HG02642 (cell line): ENCODE data around the gene EHMT1.
A peak's percentile ranks its signal among the peaks of the same experiment; 100 is the strongest.
"Not testable (repeated sequence)": the region's sequence is repeated elsewhere in the genome, so short reads cannot be mapped to it uniquely, and the experiment has no call there.

Experiments
- ATAC-seq: cut with Tn5 transposase; IDR thresholded peaks from one replicate; pipeline ENCODE4 v1.9.1; 2021; ENCODE audit warnings: mild to moderate bottlenecking; ENCODE audit not compliant: unreplicated experiment, poor library complexity

The EHMT1 gene

DNA sequence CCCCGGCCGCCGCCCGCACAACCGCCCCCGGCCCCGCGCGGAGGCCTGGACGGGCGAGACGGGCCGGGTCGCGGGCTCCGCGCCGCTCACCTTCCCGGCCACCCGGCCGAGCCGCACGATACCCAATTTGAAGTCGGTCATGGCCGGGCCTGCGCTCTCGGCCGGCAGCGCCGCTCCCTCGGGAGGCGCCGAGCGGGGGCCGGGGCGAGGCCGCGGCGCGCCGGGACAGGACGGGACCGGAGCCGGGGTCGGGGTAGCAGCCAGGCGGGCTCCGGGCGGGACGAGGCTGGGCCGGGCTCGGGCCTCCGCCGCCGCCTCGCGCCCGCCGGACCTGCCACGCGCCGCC lies 28.7 kb upstream of the EHMT1 start:
- no peak for ATAC-seq

DNA sequence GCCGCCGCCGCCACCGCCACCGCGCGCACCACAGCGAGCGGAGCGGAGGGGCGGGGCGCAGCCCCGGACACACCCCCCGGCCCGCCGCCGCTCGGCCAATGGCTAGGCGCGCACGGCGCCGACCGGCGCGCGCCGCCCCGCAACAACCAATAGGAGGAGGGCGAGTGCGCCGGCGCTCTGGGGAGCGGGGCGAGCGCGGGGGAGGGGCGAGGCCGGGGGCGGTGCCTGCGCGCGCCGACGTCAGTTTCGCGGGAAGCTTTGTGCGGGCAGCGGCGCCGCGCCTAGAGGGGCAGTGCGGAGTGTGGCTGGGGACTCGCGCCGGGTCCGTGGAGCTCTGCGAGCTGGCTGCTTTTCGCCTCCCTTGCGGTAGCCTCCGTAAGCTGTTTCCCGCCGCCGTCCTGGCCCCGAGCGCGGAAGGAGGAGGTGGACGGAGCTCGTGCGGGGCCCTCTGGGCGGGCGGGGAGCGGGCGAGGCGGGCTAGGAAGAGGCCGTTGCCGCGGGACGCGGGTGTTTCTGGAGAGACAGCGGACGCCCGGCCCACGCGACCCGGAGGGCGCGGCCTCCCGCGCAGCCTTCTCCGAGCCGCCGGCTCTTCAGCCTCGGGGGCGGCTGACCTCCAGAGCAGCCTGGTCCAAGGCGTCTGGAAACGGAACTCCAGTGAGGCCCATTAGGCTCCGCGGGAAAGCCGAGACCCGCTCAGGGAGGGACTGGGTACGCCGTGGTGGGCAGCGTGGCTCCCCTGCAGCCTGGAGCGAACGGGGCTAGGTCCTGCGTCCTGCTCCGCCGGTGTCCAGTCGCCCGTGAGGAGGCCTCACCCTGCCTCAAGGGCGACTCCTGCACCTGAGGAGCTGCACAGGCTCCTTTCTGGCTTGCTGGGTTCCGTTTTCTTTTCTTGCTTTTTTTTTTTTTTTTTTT lies 28.1 kb upstream of the EHMT1 start, which contains the start of gene ZMYND19:
Gene ZMYND19 (minus strand): TSS at position 44 of the 915 bp plus-strand sequence. CDS start 249 bp downstream, outside the sequence.
- peak; percentile 88 for ATAC-seq

DNA sequence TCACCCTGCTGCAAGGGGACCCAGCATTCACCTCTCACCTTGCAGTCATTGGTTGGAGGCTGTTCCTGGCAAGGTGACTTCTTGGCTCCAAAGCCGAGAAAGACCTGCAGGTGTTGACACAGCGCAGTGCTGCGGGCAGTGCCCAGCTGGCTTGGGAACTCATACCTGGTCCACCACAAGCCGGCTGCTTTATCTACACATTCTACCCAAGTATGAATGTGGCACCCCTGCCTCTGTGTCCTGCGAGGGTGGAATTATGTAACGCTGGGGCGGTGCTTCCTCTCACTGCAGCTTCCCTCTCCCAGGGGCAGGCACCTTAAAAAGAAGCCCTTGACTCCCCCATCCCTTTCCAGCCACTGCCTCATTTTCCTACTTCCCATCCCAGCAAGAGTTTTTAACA lies 26.0 kb upstream of the EHMT1 start:
- ATAC-seq, result no peak

DNA sequence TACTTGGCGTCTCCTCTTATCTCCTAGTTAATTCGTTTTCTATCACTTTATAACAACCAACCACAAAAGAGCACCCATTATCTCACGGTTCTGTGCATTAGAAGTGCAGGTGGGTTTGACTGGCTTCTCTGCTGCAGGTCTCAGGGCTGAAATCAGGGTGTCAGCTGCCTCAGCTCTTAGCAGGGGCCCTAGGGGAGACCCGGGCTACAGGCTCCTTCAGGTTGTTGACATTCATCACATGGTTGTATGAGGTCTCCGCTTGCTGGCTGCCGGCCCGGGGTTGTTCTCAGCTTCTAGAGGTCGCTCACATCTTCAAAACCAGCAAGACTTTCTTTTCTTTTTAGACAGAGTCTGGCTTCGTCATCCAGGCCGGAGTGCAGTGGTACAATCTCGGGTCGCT lies 25.6 kb upstream of the EHMT1 start:
- no peak for ATAC-seq

DNA sequence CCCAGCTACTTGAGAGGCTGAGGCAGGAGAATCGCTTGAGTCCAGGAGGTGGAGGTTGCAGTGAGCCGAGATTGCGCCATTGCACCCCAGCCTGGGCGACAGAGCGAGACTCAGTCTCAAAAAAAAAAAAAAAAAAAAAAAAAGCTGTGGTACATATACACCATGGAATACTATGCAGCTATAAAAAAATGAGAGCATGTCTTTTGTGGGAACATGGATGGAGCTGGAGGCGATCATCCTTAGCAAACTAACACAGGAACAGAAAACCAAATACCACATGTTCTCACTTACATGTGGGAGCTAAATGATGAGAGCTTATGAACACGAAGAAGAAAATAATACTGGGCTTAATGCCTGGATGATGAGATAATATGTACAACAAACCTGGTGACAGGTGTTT lies 22.2 kb upstream of the EHMT1 start:
- not testable (repeated sequence) for ATAC-seq

DNA sequence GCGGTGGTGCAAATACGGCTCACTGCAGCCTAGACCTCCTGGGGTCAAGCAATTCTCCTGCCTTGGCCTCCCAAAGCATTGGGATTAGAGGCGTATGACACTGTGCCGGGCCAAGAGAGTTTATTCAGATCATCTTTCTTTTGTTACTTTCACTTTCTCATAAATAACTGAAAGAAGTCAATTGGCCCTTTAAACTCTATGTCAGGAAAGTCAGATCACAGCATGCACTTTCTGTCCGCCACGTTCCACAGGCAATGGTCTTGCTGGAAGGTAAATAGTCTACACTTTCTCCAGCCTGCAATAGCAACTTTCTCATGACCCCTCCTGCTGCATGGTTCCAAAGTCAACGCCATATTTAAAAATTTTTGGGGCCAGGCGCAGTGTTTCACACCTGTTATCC lies 19.9 kb upstream of the EHMT1 start:
- ATAC-seq, result no peak

DNA sequence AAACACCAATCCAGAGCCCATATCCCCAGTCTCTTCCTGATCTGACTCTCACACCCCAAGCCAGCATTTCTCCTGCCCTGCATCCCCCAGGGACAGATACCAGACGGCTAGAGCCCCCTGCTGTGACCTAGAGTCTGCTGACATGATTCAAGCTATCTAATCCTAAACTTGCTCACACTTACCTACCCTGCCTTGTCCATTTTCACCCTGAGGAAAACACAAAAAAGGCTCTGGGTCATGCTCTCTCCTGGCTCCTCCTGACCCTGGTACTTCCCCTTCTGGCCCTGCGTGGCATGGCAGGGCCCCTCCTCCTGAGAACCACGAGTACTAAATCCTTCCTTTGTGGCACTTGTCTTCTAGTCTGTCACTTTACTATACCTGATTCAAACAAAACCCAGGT lies 16.1 kb upstream of the EHMT1 start:
- ATAC-seq, result no peak

DNA sequence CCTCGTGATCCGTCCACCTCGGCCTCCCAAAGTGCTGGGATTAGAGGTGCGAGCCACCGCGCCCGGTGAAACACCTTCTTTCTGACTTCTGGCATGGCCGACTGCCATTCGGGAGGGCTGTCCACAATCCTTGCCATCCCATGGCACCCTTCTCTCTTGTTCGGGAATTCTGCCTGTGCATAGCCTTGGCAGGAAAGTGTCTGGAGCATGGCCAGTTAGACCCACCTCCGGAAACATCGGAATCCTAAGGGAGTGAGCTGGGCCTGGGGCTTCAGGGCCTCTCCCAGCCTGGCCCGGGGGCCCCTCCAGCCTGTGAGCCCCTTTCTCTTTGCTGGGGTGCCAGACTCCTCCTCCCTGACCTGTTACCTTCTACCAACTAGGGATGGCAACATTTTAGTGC lies 14.9 kb upstream of the EHMT1 start:
- no peak for ATAC-seq

DNA sequence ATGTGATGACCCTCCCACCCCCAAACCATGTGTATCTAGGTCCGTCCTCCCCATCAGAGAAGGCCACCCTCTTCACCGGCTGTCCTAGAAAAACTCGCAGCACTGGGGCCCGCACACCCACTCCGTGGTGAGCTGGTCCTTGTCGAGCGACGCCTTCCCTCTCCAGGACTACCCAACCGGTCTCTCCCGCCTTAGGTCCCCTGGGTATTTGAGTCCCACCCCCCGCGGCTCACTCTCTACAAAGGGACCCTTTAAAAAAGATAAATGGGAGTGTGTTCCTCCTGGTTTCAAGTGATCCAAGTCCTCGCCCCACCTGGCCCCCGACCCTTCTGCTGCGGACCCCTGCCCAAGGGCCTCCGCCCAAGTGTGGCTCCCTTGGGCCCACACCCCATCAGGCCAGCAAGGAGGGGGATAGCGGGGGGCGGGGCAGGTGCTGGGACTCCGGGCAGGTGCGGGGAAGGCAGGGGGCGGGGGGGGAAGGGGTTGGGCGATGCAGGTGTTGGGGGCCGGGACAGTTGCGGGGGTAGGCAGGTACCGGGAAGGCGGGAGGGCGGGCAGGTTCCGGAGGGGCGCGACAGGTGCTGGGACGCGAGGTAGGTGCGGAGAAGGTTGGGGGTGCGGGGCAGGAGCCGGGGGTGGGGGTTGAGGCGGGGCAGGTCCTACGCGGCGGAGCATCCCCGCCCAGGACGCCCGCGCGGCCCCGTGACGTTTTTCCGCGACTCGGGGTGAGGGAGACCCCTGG lies 14.3 kb upstream of the EHMT1 start:
- no peak for ATAC-seq

DNA sequence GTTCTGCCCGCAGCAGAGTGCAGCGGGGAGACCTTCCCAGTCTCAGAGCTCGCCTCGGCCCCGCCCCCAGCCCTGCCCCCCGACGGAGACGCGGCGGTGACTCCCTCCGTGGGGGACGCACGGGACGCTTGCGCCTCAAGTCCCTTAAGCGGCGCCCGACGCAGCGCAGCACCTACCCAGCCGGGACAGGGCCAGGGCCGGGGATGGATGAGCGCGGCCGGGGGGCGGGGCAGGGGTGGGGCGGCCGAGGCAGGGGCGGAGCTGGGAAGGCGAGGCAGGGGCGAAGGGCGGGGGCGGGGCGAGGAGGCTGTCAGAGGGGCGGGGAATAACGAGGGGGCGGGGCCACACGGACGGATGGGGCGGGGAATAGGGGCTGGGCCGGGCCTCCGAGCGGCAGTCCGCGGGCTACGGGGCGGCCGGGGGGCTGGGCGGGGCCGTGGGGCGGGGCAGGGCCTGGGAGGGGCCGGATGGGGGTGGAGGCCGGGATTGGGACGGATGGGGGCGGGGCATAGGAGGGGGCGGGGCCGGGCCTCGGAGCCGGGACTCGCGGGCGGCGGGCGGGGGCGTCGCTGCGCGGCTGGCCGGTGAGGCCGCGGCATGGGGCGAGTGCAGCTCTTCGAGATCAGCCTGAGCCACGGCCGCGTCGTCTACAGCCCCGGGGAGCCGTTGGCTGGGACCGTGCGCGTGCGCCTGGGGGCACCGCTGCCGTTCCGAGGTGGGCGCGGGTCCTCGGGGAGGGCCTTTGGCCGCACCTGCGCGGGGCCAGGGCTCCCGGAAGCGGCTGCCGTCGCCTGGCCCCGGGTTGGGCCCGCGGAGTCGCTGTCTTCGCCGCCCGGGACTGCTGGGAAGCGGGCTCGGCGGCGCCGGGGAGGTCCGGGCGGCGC lies 13.4 kb upstream of the EHMT1 start, which contains the start of gene ARRDC1:
Gene ARRDC1 (plus strand): TSS at position 566 of the 884 bp plus-strand sequence. CDS start 32 bp downstream, at position 598.
- ATAC-seq, result peak; percentile 73

DNA sequence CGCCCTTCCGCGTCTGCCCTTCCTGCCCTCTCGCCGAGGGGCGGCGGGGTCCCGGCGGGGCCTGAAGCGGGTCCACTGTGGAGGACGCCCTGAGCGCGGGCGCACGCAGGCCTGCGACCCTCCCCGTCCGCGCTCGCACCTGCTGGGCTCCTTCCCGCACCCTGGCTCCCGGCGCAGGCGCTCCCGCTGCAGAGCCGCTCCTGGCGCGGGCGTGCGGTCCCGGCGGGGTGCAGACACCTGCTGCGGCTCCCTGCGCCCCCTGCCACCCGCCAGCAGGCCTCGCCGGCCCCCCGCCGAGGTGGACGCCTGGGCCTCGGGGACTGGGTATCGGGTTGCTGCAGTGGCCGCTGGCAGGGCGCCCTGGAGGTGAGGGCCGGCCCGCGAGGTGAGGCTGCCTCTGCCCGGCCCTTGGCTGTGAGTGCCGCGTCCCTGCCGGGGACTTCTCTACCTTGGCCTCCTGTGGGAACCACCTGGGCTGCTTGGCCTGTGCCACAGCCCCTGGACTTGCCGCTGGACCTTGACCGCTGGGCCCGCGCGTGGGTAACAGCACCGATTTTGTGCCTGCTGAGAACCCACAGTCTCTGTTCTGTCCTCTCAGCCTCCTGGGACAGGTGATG lies 12.7 kb upstream of the EHMT1 start:
- ATAC-seq, result peak; percentile 13

DNA sequence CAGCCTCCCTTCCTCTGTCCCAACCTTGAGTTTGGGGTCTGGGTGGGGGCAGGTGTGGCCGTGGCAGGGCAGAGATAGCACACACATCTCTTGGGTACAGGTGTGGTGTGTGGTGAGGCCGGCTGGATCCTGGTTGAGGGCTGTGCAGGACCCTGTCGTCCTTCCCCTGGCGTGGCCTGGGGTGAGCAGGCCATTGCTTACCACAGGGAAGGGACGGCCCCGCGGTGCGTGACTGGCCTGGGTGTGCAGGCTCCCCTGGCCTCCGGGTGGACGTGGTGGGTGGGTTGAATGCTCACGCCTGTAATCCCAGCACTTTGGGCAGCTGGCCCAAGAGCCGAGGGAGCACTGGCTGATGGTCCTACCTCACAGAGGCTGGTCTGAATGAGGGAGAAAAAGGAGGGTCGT lies 12.1 kb upstream of the EHMT1 start:
- no peak for ATAC-seq

DNA sequence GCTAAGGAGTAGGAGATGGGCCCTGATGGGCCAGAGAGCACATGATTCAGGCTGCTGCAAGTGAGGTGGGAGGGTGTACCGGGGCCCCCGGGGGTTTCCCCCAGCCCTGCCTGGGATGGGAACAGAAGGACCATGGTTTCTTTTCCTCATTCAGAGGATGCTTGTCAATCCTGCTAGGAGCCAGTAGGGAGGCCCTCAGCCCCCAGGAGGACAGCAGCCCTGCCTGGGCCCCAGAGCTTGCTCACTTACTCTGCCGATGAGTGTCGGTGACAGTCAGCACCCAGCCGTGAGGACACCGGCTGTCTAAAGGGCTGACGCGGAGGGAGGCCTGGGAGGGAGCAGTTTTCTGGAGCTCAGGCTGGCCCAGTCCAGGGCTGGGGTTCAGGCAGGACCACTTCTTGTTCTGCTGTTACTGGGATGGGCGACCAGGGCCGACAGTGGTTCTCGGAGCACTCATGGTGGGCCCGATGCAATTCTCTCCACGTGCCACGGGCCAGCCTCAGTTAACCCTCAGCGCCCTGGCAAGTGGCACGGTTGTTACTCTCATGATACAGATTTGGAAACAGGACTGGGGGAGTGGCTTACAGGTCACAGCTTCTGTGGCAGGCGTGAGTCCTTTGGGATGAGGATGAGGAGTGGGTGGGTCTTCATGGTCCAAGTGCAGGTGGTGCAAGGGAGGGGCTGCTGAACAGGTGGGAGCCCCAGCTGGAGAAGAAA lies 11.5 kb upstream of the EHMT1 start:
- ATAC-seq, result no peak

DNA sequence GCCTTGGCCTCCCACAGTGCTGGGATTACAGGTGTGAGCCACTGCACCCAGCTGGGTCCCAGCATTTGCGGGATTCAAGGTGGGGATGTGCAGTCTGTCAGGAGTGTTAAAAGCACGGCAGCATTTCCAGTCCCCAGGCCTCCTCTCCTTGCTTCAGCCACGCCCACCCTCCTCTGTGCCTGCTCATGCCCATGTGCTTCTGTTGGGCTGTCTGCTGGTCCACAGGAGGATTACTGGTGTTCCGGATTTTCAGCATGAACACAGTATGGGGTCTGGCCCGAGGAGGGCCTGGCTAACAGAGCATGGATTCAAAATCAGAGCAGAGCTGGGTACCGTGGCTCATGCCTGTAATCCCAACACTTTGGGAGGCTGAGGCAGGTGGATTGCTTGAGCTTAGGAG lies 7.9 kb upstream of the EHMT1 start:
- ATAC-seq, result no peak

DNA sequence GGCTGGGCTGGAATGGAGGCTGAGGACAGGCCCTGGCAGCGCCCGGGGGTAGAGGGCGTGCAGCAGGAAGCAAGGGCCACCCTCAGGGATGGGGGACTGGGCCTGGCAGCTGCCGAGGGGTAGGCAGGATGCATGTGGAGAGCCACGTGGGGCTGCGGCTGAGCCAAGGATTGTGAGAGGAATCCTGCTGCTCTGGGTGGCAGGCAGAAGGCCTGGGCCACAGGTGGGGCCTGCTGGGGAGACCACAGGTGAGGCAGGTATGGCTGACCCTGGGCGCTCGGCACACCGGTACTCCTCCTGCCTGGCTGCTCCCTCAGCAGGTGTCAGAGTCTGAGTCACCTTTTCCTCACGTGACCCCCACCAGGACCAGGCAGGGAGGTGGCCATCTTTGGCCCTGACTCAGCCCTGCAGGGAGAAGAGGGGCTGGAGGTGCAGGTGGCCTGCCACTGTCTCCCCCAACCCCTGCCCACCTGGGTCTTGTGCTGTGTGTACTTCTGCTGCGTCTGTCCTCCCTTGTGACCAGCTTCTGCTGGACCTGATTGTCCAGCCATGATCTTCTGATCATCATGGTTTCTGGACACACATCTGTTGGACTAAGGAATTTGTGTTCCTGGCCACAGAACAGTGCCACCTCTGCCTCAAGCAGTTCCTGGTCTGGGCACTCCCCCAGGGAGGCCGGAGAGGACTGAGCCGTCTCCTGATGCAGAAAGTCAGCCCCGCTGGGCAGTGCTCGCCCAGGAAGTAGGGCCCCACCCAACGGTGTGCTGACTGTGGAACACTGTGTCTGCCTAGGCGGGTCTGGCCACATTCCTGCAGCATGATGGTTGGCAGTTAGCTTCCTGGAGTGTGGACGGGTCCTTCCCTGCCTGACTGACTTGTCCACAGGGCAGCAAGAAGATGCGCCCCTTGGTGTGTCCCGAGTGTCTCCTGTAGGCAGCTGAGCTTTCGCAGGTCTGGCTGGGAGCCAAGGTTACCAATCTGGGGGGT lies 6.9 kb upstream of the EHMT1 start:
- ATAC-seq, result no peak

DNA sequence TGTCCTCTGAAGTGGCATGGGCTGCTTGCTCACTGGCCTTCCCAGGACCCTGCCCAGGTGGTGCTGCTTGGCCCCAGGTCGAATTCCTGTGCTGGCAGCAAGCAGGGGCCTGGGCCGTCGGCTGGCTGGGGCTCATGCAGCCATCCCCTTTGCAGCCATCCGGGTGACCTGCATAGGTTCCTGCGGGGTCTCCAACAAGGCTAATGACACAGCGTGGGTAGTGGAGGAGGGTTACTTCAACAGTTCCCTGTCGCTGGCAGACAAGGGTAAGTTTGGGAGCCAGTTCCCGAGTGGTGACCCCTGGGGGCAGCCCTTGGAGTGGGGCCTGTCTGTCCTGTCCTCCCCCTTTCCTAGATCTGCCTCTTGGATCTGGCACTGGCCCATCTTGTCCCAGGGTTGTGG lies 6.1 kb upstream of the EHMT1 start:
- no peak for ATAC-seq

DNA sequence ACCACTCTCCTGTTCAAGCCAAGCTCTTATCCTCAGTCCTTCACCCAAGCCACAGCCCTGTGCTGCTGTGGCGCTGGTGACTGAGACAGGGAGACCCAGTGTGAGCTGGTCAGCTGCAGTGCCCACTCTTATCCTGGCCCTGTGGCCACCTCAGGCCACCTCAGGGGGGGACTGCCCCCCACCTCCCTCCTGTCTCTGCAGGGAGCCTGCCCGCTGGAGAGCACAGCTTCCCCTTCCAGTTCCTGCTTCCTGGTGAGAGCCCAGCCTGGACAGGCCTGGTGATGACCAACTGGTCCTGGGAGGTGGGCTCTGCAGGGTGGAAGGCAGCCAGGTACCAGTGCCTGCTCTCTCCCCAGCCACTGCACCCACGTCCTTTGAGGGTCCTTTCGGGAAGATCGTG lies 5.5 kb upstream of the EHMT1 start:
- ATAC-seq, result no peak
